HG03103 (cell line): ENCODE measurements around the gene PPP6C.
"Not testable (repeated sequence)": the region's sequence is repeated elsewhere in the genome, so short reads cannot be mapped to it uniquely, and the experiment has no call there.

Experiments used
- ATAC-seq: cut with Tn5 transposase; IDR thresholded peaks from one replicate; pipeline ENCODE4 v1.9.1; 2021; ENCODE audit warnings: low read depth; ENCODE audit not compliant: unreplicated experiment

The PPP6C gene

GRCh38 chr9:125143377-125144090 lies 46.1 kb downstream of the PPP6C start, which contains the start of gene SCAI:
SCAI (minus strand) TSS chr9:125143528; CDS start chr9:125143437, 91 bp downstream.
- ATAC-seq = peak; percentile 96

DNA sequence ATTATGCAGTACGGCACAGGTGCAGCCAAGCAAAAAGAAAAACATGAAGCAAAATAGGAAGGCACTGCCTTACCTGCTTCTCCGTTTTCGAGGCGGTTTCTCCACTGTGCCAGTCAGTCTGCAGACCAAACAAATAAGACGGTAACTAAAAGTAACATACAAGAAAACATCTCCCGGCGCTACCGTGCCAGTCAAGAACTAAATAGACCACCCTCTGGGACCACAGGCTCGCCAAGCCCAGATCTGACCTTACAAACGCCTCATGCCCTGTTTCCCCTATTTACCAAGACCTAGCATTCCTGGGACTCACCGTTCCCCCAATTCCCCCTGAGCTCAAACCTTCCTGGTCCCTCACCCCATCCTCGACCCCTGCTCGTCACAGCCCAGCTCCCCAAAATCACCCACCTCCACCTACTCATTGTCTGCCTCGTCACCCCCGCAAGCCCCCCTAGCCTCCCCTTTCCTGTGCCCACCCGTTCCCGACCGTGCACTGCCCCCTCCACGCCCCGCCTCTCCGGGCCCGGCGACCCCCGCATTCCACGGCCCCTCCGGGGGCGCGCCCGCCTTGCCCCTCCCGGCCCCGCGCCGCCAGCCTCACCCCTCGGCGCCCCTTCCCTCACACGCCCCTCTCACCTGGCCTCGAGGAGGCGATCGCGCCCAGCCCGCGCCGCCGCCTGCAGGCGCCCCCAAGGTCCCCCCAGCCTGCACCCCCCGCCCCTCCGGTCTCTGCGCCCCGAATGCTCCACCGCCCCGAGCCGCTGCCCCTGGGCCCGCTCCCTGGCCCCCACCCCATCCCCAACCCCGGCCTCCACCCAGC lies 46.8 kb downstream of the PPP6C start:
- peak; percentile 27 for ATAC-seq

GRCh38 chr9:125141751-125142150 lies 47.9 kb downstream of the PPP6C start:
- ATAC-seq = no peak

- no peak for ATAC-seq
These were observed 48.4 kb downstream of the PPP6C start for GRCh38 chr9:125141251-125141650.

DNA sequence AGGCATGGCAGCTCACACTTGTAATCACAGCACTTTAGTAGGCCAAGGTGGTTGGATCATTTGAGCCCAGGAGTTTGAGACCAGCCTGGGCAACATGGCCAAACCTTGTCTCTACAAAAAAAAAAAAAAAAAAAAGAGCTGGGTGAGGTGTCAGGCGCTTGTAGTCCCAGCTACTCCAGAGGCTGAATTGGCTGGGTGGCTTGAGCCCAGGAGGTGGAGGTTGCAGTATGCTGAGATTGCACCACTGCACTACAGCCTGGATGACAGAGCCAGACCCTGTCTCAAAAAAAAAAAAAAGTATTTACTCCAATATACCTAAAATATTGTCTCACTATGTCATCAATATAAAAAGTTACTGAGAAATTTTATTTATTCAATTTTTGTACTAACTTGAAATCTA lies 49.0 kb downstream of the PPP6C start:
- no peak for ATAC-seq

DNA sequence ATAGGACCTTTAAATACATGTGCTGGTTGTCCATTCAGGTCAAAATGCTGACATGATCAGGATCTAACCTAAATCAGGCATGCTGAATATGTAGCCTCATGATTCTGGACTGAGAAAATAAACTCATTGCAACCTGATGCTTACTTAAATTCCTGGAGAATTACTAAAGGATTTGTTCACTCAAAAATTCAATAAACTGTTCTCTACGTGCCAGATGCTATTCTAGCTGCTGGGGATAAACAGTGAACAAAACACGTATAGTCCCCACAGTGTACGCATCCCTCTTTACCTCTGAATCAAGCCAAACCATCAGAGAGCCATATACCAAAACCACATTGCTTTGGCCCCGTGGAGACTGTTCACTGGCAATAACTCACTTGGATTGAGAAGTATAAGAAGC lies 52.4 kb downstream of the PPP6C start:
- no peak for ATAC-seq

DNA sequence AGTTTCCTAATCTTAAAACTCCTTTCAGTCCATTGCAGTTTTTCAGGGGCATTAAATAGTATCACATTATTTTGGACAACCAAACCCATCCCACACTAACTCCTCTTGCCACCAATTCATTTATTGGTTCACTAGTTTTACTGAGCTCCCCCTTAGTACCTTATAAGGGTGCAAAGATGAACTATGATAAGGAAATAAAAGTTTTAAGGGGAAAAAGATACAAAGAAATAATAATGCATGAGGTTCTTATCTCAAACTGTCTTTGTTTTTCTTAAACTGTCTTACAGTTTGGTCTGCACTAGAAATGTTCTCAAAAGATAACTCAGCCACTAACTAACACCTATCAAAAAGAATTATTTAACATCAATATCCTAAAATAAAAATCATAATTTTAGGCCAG lies 54.6 kb downstream of the PPP6C start:
- ATAC-seq = no peak

DNA sequence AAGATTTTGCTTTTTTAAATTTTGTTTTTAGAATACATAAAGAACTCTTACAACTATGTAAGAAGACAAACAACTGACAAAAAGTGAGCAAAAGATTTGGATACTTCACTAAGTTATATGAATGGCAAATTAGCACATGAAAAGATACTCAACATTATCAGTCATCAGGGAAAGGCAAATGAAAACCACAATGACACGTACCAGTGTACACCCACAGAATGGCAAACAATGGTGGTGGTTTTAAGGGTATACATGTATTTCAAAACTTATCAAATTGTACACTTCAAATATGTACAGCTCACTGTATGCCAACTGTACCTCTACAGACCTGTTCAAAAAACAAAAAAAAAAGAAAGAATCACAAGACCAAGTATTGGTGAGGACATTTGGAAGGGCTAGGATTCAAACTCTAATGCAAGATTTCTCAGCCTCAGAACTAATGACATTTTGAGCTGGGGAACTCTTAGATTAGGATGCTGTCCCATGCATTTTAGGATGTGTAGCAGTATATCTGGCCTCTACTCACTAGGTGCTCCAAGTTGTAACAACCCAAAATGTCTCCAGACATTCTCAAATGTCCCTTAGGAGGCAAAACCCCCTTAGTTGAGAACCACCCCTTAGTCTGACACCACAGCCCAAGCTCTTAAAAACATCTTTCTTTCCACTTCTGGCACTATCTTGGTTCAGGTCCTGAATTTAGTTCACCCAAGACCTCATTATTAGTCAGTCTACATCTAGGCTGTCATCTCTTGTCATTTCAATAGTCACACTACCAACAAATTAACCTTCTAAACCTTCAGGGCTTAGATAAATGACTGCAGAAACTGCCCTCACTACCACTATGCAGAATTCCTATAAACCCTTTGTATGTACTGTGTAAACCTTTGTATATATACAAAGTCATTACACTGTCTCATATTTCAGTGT lies 55.9 kb downstream of the PPP6C start:
- no peak for ATAC-seq

GRCh38 chr9:125131778-125132177 lies 57.8 kb downstream of the PPP6C start:
- no peak for ATAC-seq

DNA sequence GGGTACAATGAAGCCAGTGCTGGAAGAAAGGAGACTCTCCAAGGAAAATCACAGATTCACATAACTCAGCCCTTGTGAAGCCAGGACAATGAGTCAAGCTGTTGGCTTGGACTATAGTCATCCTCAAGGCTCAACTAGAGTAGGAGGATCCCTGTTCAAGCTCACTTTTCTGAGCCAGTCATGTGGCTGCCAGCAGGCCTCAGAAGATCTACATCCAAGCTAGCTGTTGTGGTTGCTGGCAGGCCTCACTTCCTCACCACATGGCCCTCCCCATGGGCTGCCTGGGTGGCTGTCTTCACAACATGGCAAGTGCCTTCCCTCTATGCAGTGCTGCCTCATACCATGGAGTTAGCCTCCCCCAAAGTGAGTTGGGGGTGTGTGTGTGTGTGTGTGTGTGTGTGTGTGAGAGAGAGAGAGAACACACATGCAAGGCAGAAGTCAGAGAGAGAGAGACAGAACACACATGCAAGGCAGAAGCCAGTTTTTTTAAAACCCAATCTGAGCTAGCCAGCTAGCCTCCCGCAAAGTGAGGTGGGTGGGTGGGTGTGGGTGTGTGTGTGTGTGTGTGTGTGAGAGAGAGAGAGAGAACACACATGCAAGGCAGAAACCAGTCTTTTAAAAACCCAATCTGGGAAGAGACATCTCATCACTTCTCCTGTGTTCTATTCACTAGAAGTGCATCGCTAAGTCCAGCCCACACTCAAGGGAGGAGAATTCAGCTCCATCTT lies 63.4 kb downstream of the PPP6C start:
- ATAC-seq = peak; percentile 95

DNA sequence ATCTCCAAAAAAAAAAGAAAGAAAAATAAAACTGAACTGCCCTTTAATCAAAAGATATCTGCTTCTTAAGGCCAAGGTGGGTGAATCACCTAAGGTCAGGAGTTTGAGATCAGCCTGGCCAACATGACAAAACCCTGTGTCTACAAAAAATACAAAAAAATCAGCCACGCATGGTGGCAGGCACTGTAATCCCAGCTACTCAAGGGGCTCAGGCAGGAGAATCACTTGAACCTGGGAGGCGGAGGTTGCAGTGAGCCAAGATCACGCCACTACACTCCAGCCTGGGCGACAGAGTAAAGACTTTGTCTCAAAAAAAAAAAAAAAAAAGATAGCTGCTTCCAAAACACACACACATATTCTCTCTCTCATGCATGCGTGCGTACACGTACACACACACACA lies 64.1 kb downstream of the PPP6C start:
- no peak for ATAC-seq

DNA sequence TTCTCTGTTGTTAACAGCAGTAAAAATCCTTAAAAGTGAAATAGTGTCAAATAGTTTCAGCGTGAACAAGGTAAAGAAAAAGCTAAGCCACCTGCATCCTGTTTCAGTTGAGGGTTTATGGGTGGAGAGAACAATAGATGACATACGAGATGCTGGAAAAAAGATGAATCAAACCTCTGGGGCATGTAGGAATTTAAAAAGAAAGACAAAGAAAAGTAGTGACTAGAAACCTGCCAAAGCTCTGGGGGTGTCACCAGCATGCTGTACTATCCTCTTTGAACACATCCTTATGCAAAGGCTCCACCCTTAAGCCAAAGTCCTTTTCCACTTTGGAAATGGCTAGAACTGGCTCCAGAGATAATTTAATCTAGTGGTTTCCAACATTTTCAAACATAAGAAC lies 68.5 kb downstream of the PPP6C start:
- no peak for ATAC-seq

DNA sequence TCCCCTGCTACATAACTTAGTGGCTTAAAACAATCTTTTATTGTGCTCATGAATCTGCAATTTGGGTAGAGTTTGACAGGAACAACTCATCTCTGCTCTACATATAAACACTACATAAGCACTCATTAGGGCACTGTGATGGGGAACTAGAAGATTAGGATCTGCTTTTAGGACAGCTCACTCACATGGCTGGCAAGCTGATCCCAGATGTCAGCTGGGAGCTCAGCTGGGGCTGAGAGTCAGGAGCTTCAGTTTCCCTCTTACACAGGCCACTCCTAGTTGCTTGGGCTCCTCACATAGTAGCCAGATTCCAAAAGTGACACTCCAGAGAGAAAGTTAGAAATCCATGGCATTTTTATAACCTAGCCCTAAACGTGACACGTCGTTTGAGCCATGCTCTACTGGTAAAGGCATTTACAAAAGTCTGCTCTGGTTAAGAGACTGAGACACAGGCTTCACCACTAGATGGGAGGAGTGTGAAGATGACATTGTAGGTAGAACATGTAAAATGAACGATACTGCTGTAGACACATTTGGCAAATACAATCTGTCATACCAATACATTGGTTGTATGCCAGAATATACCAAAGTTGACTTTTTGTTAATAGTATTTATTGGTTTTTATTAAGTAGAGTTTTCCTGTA lies 69.8 kb downstream of the PPP6C start:
- no peak for ATAC-seq

- not testable (repeated sequence) for ATAC-seq
These were observed 70.9 kb downstream of the PPP6C start for GRCh38 chr9:125118696-125119095.

DNA sequence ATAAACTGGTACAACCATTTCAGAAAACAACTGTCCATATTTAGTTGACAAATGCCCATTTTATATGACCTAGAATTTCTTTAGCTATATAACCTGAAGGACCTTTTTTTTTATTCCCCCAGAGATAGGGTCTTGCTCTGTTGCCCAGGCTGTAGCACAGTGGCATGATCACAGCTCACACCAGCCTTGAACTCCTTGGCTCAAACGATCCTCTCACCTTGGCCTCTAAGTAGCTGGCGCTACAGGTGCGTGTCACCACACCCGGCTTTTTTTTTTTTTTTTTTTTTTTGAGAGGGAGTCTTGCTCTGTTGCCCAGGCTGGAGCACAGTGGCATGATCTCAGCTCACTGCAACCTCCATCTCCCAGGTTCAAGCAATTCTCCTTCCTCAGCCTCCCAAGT lies 75.1 kb downstream of the PPP6C start:
- not testable (repeated sequence) for ATAC-seq

DNA sequence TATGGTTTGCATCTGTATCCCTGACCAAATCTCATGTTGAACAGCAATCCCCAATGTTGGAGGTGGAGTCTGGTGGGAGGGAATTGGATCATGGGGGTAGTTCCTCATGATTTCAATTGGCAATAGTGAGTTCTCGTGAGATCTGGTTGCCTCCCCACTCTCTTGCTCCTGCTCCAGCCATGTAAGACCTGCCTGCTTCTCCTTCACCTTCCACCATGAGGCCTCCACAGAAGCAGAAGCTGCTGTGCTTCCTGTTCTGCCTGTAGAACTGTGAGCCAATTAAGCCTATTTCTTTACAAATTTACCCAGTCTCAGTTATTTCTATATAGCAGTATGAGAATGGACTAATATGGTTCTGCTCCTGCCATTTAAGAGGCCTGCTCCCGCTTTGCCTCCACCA lies 79.1 kb downstream of the PPP6C start:
- ATAC-seq = no peak

- ATAC-seq = not testable (repeated sequence)
These were observed 81.1 kb downstream of the PPP6C start for GRCh38 chr9:125108541-125108940.

DNA sequence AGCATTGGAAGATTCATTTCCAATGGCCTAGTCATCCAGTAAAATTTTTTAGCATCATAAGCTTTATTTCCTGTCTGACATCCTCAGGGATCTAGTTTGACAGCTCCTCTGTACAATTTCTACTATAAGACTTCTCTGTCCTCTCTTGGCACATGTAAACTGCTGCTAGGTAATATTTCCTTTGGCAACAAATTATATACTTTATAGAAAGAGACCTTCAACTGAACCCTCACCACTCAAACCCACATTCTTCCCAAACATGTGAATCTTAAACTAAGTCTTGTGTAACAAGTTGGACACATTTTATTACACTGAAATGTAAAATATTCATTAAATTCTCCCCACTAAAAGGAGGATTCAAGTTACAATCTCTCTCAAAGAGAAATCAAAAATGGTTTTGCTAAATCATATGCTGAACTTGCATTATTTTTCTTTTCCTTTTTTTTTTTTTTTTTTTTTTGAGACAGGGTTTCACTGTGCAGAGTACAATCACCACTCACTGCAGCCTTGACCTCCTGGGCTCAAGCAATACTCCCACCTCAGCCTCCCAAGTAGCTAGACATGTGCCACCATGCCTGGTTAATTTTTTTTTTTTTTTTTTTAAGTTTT lies 83.2 kb downstream of the PPP6C start:
- ATAC-seq = no peak

DNA sequence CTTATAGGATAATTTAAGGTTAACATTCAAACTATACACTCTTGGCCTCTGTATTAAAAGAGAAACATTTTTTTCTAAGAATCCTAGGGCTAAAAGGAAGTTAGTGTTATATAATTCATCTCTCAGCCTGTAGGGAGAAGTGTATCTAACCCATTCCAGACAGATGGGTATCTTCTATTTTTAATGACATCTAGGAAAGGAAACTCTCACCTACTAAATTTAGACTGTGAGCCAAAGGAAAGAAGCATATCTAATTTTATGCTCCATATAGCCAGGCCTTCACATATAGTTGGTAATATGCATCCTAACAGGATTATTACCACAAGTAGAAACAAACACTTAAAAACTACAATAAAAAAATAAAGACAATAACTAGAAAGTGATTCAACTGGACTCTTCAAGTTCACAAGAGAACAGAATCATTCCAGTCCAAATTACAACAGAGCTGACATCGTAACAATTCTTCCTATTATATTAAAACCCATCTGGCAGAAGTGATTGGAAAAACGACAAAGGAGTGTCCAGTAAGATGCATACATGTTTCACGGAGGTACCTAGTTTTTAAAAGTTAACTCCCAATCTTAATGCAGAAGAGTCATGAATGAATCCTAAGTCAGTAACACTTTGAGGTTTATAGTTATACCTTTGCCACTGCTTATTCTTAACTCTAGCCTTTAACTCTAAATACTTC lies 85.7 kb downstream of the PPP6C start:
- ATAC-seq = no peak
